ENCODE data around the gene BBX. TPM values are rescaled to one million over a fixed set of nuclear protein-coding genes. Genes with fewer than 3 reads are reported as not detected.

BBX gene
- total RNA-seq, 4 donors from 2014 or later: 33.0 to 46.3 (median 36.7) TPM

GRCh38 chr3:107633327-107634098, 110.8 kb downstream of the BBX start:
- H3K4me1 ChIP-seq: peaks cover 0 to 5% (median 0%) of the 10 kb centered on the region in 4 donors
- H3K36me3 ChIP-seq: no peaks in the 10 kb centered on the region

GRCh38 chr3:107634099-107634489, 111.3 kb downstream of the BBX start:
- no peak for TF ChIP-seq POLR2A (IDR thresholded peaks at IDR 0.05)
- TF ChIP-seq CTCF (IDR thresholded peaks at IDR 0.05): no peak
- peaks cover 0 to 5% (median 0%) of the 10 kb centered on the region in 4 donors for H3K4me1 ChIP-seq
- no peaks in the 10 kb centered on the region for H3K27me3 ChIP-seq
- H3K27ac ChIP-seq: no peak overlapping the region
- no peak overlapping the region for H3K4me3 ChIP-seq
- no peaks in the 10 kb centered on the region for H3K9me3 ChIP-seq
- no peak for DNase-seq
- H3K36me3 ChIP-seq: no peaks in the 10 kb centered on the region

More at GRCh38 chr3:107633327-107634098, 110.8 kb downstream of the BBX start:
- H3K4me3 ChIP-seq: no peak overlapping the region
- no peak overlapping the region for H3K27ac ChIP-seq
- H3K9me3 ChIP-seq: no peaks in the 10 kb centered on the region
- DNase-seq: no peak
- H3K27me3 ChIP-seq: no peaks in the 10 kb centered on the region
- TF ChIP-seq POLR2A (IDR thresholded peaks at IDR 0.05) (no peak), CTCF (IDR thresholded peaks at IDR 0.05) (no peak)

- TF ChIP-seq POLR2A (IDR thresholded peaks at IDR 0.05) (no peak), CTCF (IDR thresholded peaks at IDR 0.05) (no peak)
- no peak for DNase-seq
- Histone ChIP-seq H3K4me3 (no peak overlapping the region), H3K27me3 (no peaks in the 10 kb centered on the region), H3K9me3 (no peaks in the 10 kb centered on the region), H3K36me3 (no peaks in the 10 kb centered on the region), H3K4me1 (peaks cover 0 to 5% (median 0%) of the 10 kb centered on the region in 4 donors), H3K27ac (no peak overlapping the region)
These were observed 114.8 kb downstream of the BBX start for GRCh38 chr3:107637416-107638183.

GRCh38 chr3:107641572-107642307, 119.0 kb downstream of the BBX start:
- DNase-seq: no peak
- Histone ChIP-seq H3K27me3 (no peaks in the 10 kb centered on the region), H3K4me1 (no peaks in the 10 kb centered on the region), H3K27ac (no peak overlapping the region), H3K9me3 (no peaks in the 10 kb centered on the region), H3K4me3 (no peak overlapping the region), H3K36me3 (no peaks in the 10 kb centered on the region)
- TF ChIP-seq POLR2A (IDR thresholded peaks at IDR 0.05) (no peak), CTCF (IDR thresholded peaks at IDR 0.05) (no peak)

- no peak for TF ChIP-seq POLR2A (IDR thresholded peaks at IDR 0.05)
- TF ChIP-seq CTCF (IDR thresholded peaks at IDR 0.05): no peak
- Histone ChIP-seq H3K36me3 (no peaks in the 10 kb centered on the region), H3K9me3 (no peaks in the 10 kb centered on the region), H3K27ac (no peak overlapping the region), H3K27me3 (no peaks in the 10 kb centered on the region), H3K4me3 (no peak overlapping the region), H3K4me1 (no peaks in the 10 kb centered on the region)
- DNase-seq: no peak
These were observed 120.5 kb downstream of the BBX start for GRCh38 chr3:107643038-107643883.
